H7 (cell line): ENCODE results near the gene EYA4. TPM values are rescaled to one million over a fixed set of nuclear protein-coding genes. Genes with fewer than 3 reads are reported as not detected.

Experiments used
- DNase-seq: peaks from one replicate; pipeline ENCODE4 v3.0.0; 2012
- H3K27me3 ChIP-seq: 2 replicates; pipeline ENCODE4 v1.6.0; 2011; ENCODE audit warnings: mild to moderate bottlenecking, low read length; ENCODE audit not compliant: control insufficient read depth, insufficient read depth
- H3K36me3 ChIP-seq: replicated peaks from 2 replicates; pipeline ENCODE4 v1.5.1; 2011; ENCODE audit warnings: low read length; ENCODE audit not compliant: control insufficient read depth, insufficient read depth
- H3K4me3 ChIP-seq: 2 replicates; pipeline ENCODE4 v1.5.1; 2011; ENCODE audit warnings: low read depth, mild to moderate bottlenecking, control low read depth, low read length, moderate library complexity; ENCODE audit not compliant: insufficient read depth
- total RNA-seq: library from RNA; depleted of rRNA; stranded (reverse); fragments of >200 nt; shearing (Covaris generic); gene quantifications from 2 replicates; pipeline ENCODE4 v1.2.3, GENCODE V29; 2014

EYA4 gene
- total RNA-seq, 1 experiment from 2014 or later: 0.10 TPM

GRCh38 chr6:133528566-133528965 lies 287.4 kb downstream of the EYA4 start:
- no peak for DNase-seq
- Histone ChIP-seq H3K4me3 (no peak overlapping the region), H3K36me3 (no peaks in the 10 kb centered on the region), H3K27me3 (no peaks in the 10 kb centered on the region)

GRCh38 chr6:133532908-133533307 lies 291.8 kb downstream of the EYA4 start:
- no peaks in the 10 kb centered on the region for H3K27me3 ChIP-seq
- H3K4me3 ChIP-seq: no peak overlapping the region
- DNase-seq: no peak
- H3K36me3 ChIP-seq: no peaks in the 10 kb centered on the region

- H3K36me3 ChIP-seq: no peaks in the 10 kb centered on the region
- no peaks in the 10 kb centered on the region for H3K27me3 ChIP-seq
These were observed 298.5 kb downstream of the EYA4 start for GRCh38 chr6:133539502-133540259.

DNA sequence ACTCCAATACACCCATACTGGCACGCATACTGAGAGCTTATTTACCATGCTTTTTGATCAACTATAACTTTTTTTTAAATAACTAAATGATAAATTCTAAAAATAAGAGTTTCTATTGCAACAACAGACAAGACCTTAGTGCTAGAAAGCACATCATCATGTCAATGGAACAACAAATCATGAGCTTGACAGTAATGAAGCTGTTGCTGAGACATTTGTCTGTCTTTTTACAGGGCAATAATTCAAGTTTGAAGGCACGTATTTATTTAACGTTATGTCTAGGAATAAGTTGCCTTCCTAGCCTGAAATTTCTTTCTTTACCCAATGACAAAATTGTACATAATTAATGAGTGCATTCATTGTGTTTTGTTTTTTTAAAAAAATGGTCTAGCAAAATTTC lies 299.2 kb downstream of the EYA4 start:
- no peaks in the 10 kb centered on the region for H3K36me3 ChIP-seq
- DNase-seq: no peak
- no peaks in the 10 kb centered on the region for H3K27me3 ChIP-seq
- H3K4me3 ChIP-seq: no peak overlapping the region

More at GRCh38 chr6:133539502-133540259, 298.5 kb downstream of the EYA4 start:
- DNase-seq: no peak
- H3K4me3 ChIP-seq: no peak overlapping the region

DNA sequence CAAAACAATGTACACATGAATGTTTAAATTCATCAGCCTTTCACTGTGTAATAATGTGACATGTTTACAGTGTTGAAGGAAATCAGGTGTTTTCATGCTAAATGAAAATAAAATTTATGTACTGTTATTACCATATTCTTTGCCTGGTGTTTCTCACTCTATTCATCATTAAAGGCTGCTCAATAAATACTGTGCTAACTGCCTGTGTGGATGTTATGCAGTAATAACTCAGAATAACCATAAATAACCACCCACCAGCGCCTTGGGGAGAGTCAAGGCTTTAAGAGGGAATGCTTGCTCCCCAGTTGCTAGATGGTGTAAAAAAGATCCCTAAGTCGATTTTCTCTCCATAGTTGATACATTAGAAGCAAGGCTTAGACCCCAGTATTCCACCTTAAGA lies 299.9 kb downstream of the EYA4 start:
- DNase-seq: no peak
- no peaks in the 10 kb centered on the region for H3K36me3 ChIP-seq
- H3K27me3 ChIP-seq: no peaks in the 10 kb centered on the region
- H3K4me3 ChIP-seq: no peak overlapping the region

DNA sequence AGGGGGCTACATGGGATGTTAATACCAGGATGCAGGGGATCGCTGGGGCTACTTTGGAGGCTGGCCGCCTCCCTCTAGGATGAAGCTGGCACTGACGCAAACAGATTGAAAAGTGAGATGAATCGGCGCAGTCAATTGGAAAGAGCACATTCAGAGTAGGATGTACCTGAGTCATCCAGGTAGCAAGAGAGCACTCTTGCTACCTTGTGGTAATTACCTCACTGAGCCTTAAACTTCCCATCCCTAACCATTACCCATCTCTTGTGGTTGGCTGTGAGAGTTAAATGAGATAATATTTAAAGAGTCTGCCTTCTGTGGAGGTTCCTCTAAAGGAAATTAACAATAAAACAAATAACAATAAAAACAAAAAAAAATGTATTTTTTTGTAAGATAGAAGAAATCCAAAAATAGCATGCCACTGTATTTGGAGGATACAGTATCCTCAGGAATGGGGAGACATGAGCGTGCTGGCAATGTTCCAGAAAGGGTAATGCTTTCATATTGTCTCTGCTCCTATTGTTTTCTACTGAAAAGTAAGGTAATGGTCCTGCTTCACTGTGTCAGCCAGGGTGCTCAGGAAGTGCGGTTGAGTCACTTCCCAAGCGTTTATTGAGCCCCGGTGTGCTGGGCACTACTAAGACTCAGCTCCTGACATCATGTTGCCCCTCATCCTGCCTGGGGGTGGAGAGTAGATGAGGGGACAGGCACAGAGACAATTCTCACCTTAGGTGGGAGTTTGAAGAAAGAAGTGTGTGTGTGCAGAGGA lies 301.1 kb downstream of the EYA4 start:
- no peaks in the 10 kb centered on the region for H3K36me3 ChIP-seq
- DNase-seq: no peak
- no peaks in the 10 kb centered on the region for H3K27me3 ChIP-seq
- no peak overlapping the region for H3K4me3 ChIP-seq

DNA sequence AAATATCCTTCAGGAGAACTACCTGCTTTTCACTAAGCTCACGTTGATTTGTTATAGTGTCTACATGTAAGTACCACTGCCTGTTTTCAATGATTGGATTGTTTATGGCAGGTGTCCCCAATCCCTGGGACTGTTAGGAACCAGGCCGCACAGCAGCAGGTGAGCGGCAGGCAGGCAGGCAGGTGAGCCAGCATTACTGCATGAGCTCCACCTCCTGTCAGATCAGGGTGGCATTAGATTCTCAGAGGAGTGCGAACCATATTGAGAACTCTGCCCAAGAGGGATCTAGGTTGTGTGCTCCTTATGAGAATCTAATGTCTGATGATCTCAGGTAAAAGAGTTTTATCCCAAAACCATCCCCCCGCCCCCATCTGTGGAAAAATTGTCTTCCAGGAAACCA lies 303.3 kb downstream of the EYA4 start:
- no peaks in the 10 kb centered on the region for H3K27me3 ChIP-seq
- no peaks in the 10 kb centered on the region for H3K36me3 ChIP-seq
- no peak overlapping the region for H3K4me3 ChIP-seq
- no peak for DNase-seq

DNA sequence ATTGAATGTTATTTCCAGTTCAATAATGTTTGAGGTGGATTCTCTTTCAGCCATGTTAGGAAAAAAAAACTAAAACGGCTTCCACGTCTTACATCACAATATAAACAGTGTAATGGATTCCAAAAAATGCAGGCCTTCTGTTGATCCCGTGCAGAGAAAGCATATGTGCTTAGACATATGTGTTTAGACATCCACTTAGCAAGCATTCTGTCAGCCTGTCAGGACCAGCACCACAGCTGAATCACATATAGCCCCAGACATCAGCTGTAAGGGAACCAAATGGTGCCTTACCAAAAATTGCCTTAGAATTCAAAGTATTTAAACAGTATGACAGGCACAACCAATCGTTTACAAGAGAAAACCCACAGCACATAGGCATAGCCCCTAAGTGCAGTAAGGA lies 304.9 kb downstream of the EYA4 start:
- H3K36me3 ChIP-seq: no peaks in the 10 kb centered on the region
- H3K4me3 ChIP-seq: no peak overlapping the region
- H3K27me3 ChIP-seq: no peaks in the 10 kb centered on the region
- no peak for DNase-seq

DNA sequence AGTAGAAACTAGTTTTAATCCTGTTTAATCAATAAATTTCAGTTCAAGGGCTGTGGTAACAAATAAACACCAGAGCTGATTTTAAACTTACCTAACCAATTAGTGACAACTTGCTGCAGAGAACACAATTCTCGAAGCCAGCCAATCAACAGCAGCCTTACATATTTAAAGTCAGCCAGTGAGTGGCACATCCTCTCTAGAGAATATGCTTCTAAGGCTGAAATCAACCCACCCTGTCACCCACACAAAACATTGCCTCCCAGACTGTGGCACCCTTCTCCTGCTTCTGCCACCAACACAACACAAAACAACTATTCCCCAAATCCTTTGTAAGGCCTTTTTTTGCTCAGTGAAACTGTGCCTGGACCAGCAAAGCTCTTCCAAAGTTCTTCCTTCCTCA lies 306.0 kb downstream of the EYA4 start:
- no peak for DNase-seq

DNA sequence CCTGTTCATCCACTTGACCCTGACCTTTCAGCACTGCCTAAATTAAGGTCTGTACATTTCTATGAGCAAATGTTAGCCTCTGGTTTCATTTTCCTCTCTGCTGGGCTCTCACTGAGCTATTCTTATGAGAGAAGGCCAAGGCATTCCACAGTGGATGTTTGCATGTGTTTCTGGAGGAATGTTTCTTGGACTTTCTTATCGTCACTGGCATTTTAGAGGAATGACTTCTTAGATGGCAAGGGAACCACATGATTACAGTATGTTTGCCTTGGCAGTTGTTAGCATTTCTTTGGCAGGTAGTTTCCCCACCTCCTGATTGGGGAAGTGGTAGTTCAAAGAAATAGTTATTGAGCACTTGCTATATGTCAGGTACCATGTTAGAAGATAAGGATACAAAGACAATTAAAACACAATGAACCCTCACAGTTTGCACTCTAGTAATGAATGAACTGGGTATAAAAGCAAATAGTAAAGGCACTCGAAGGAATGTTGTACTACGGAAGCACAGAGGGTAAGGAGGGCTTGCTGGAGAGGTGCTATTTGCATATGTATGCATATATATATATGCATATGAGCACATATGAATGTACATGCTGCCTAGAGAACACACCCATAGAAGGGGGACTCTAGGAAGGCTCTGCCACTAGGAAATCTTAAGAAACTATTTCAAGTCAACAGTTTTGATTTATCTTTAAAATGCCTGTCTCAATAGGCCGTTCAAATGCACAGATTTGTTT lies 307.4 kb downstream of the EYA4 start:
- peak; percentile 9 for DNase-seq

More for the DNA sequence above, 306.0 kb downstream of the EYA4 start:
- no peaks in the 10 kb centered on the region for H3K27me3 ChIP-seq
- H3K36me3 ChIP-seq: no peaks in the 10 kb centered on the region
- no peak overlapping the region for H3K4me3 ChIP-seq

DNA sequence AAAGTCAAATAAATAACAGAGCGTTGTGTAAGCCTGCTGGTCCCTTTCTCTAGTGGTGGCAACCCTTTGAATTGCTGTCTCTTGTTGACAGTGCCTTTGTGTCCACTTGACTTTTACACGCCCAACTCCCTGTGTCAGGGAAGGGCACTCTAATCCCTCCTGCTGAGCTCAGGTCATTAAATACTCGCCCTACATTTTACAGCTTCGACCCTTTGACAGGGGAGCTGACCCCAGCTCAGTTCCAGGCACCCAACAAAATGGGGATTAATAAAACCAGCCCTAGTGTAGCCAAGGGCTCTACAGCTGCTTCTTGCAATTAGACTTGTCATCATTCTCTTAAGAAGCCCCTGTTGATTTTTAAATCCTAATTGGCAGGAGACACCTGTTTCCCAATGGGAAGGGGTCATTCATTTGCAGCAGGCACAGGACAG lies 308.2 kb downstream of the EYA4 start:
- Histone ChIP-seq H3K27me3 (no peaks in the 10 kb centered on the region), H3K4me3 (no peak overlapping the region), H3K36me3 (no peaks in the 10 kb centered on the region)
- peak; percentile 14 for DNase-seq

More for the DNA sequence above, 307.4 kb downstream of the EYA4 start:
- Histone ChIP-seq H3K4me3 (no peak overlapping the region), H3K36me3 (no peaks in the 10 kb centered on the region), H3K27me3 (no peaks in the 10 kb centered on the region)

DNA sequence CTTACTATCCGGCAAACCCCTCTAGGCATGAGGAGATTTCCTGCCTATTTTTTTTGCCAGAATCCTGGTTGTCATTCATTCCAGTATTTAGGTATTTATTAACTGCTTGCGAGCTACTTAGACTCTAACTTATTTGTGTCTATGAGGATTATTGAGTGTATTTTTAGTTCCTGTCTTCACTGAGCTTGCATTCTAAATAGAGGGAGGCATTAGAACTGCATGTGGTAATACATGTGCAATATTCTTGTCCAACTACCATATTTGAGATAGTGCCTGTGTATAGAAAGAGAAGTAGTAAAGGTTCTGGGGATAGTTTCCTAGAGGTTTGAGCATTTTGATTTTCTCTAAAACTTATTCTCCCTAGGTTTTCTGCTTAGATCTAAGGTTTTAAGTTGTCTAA lies 308.9 kb downstream of the EYA4 start:
- Histone ChIP-seq H3K27me3 (no peaks in the 10 kb centered on the region), H3K36me3 (no peaks in the 10 kb centered on the region), H3K4me3 (no peak overlapping the region)
- no peak for DNase-seq

DNA sequence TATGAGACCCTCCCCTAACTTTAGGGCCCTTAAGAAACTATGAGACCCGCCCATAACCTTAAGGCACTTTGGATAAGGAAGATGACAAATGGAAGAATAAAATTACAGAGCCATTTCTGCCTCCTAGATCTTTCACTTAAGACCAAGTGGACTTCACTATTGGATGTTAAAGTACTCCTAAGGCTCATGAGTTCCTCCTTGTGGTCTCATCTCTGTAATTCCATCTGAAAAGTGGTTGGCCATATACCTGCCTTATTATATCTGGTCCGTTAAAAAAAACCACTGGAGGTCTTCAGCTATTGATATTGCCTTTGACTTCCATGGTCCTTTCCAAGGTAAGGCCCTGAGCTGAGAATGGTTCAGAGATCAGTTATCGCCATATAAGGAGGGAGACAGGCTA lies 310.3 kb downstream of the EYA4 start:
- DNase-seq: no peak
- H3K36me3 ChIP-seq: no peaks in the 10 kb centered on the region
- no peak overlapping the region for H3K4me3 ChIP-seq
- no peaks in the 10 kb centered on the region for H3K27me3 ChIP-seq

GRCh38 chr6:133551847-133552341 lies 310.7 kb downstream of the EYA4 start:
- no peak overlapping the region for H3K4me3 ChIP-seq
- DNase-seq: peak; percentile 6
- H3K27me3 ChIP-seq: no peaks in the 10 kb centered on the region
- no peaks in the 10 kb centered on the region for H3K36me3 ChIP-seq
